SK-N-SH treated with all-trans-retinoic acid at 6 μM for 48 hours (cell line): ENCODE measurements around the gene CLDN24.

Experiments used
- ARNTL ChIP-seq: fragments of 450-650 bp; formaldehyde crosslinking; IDR thresholded peaks from 2 replicates; pipeline ENCODE4 v1.5.0; 2020; ENCODE audit warnings: low read depth, mild to moderate bottlenecking, moderate library complexity, borderline replicate concordance
- CREB5 ChIP-seq: fragments of 250-450 bp; sonication (Bioruptor Pico); IDR thresholded peaks from 2 replicates; pipeline ENCODE4 v1.5.1; 2020; ENCODE audit warnings: low read depth, mild to moderate bottlenecking, moderate library complexity
- ESRRG ChIP-seq: fragments of 250-450 bp; sonication (Bioruptor Pico); IDR thresholded peaks from 2 replicates; pipeline ENCODE4 v1.6.1; 2021; ENCODE audit warnings: mild to moderate bottlenecking
- GLIS3 ChIP-seq: fragments of 250-450 bp; sonication (Bioruptor Pico); IDR thresholded peaks from 2 replicates; pipeline ENCODE4 v1.5.0; 2020; ENCODE audit warnings: mild to moderate bottlenecking, moderate library complexity
- PATZ1 ChIP-seq: fragments of 250-450 bp; sonication (Bioruptor Pico); IDR thresholded peaks from 2 replicates; pipeline ENCODE4 v1.8.0; 2020; ENCODE audit warnings: mild to moderate bottlenecking, moderate library complexity, borderline replicate concordance
- POU6F1 ChIP-seq: fragments of 250-450 bp; sonication (Bioruptor Pico); IDR thresholded peaks from 2 replicates; pipeline ENCODE4 v1.8.0; 2021; ENCODE audit warnings: low read depth, mild to moderate bottlenecking, moderate library complexity, borderline replicate concordance
- ZFP3 ChIP-seq: fragments of 250-450 bp; sonication (Bioruptor Pico); IDR thresholded peaks from 2 replicates; pipeline ENCODE4 v1.5.0; 2020; ENCODE audit warnings: mild to moderate bottlenecking, moderate library complexity
- ZFP30 ChIP-seq: fragments of 450-650 bp; formaldehyde crosslinking; IDR thresholded peaks from 2 replicates; pipeline ENCODE4 v1.5.0; 2022; ENCODE audit warnings: mild to moderate bottlenecking, moderate library complexity
- ZNF565 ChIP-seq: fragments of 450-650 bp; formaldehyde crosslinking; conservative IDR thresholded peaks from 2 replicates; pipeline ENCODE4 v1.5.0; 2020; ENCODE audit warnings: low read depth, mild to moderate bottlenecking, moderate library complexity
- ZNF70 ChIP-seq: fragments of 450-650 bp; formaldehyde crosslinking; IDR thresholded peaks from 2 replicates; pipeline ENCODE4 v1.5.0; 2020; ENCODE audit warnings: mild to moderate bottlenecking, moderate library complexity
- TF ChIP-seq, protein P1 (sequence below): fragments of 250-450 bp; sonication (Bioruptor Pico); IDR thresholded peaks from 2 replicates; pipeline ENCODE4 v1.5.0; 2020; ENCODE audit warnings: mild to moderate bottlenecking, moderate library complexity

- TF ChIP-seq ARNTL (CRISPR knock-in tag) (no peak), ZFP30 (no peak), ZFP3 (no peak), CREB5 (no peak), POU6F1 (CRISPR knock-in tag) (no peak), ZNF565 (CRISPR knock-in tag) (no peak), GLIS3 (no peak), PATZ1 (no peak), ESRRG (CRISPR knock-in tag) (no peak), ZNF70 (CRISPR knock-in tag) (no peak)
- TF ChIP-seq, protein P1, sequence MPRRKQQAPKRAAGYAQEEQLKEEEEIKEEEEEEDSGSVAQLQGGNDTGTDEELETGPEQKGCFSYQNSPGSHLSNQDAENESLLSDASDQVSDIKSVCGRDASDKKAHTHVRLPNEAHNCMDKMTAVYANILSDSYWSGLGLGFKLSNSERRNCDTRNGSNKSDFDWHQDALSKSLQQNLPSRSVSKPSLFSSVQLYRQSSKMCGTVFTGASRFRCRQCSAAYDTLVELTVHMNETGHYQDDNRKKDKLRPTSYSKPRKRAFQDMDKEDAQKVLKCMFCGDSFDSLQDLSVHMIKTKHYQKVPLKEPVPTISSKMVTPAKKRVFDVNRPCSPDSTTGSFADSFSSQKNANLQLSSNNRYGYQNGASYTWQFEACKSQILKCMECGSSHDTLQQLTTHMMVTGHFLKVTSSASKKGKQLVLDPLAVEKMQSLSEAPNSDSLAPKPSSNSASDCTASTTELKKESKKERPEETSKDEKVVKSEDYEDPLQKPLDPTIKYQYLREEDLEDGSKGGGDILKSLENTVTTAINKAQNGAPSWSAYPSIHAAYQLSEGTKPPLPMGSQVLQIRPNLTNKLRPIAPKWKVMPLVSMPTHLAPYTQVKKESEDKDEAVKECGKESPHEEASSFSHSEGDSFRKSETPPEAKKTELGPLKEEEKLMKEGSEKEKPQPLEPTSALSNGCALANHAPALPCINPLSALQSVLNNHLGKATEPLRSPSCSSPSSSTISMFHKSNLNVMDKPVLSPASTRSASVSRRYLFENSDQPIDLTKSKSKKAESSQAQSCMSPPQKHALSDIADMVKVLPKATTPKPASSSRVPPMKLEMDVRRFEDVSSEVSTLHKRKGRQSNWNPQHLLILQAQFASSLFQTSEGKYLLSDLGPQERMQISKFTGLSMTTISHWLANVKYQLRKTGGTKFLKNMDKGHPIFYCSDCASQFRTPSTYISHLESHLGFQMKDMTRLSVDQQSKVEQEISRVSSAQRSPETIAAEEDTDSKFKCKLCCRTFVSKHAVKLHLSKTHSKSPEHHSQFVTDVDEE (CRISPR knock-in tag): no peak
These were observed 34.9 kb upstream of the CLDN24 start for GRCh38 chr4:183356931-183357675.
